GM12891 (cell line): ENCODE measurements around the gene TROAP.

ENCODE experiments used
- PAX5 ChIP-seq: IDR thresholded peaks from 2 replicates; pipeline ENCODE4 v1.6.1; 2011; ENCODE audit warnings: low read length, moderate library complexity, mild to moderate bottlenecking; ENCODE audit not compliant: insufficient read depth, severe bottlenecking
- POLR2A ChIP-seq: IDR thresholded peaks from 2 replicates; pipeline ENCODE4 v1.6.1; 2011; ENCODE audit warnings: low read depth, low read length, control low read depth
- POLR2AphosphoS5 ChIP-seq: IDR thresholded peaks from 2 replicates; pipeline ENCODE4 v1.6.1; 2011; ENCODE audit warnings: low read depth, low read length, control low read depth
- POU2F2 ChIP-seq: IDR thresholded peaks from 2 replicates; pipeline ENCODE4 v1.6.1; 2011; ENCODE audit warnings: low read depth, mild to moderate bottlenecking, control low read depth, low read length, moderate library complexity
- SPI1 ChIP-seq: IDR thresholded peaks from 2 replicates; pipeline ENCODE4 v1.6.1; 2011; ENCODE audit warnings: low read depth, low read length, control low read depth
- TAF1 ChIP-seq: IDR thresholded peaks from 2 replicates; pipeline ENCODE4 v1.6.1; 2011; ENCODE audit warnings: low read depth, low read length, control low read depth

GRCh38 chr12:49365542-49365941 is 42.5 kb downstream of the TROAP start:
- no peak for TF ChIP-seq POLR2AphosphoS5
- TF ChIP-seq POLR2A: no peak
- no peak for TF ChIP-seq TAF1
- no peak for TF ChIP-seq PAX5
- TF ChIP-seq POU2F2: no peak
- TF ChIP-seq SPI1: no peak
